Body of pancreas (tissue), 4 donors: Measurements from ENCODE around the gene DNAJC19. TPM values are rescaled to one million over a fixed set of nuclear protein-coding genes. Genes with fewer than 3 reads are reported as not detected.
"Not testable (repeated sequence)": the region's sequence is repeated elsewhere in the genome, so short reads cannot be mapped to it uniquely, and the experiment has no call there.

Experiments used
- ATAC-seq: fragments of 150-250 bp; one replicate; pipeline ENCODE4 v1.9.1; 2016
- DNase-seq, 4 donors: peaks; one replicate each; pipeline ENCODE4 v3.0.0-alpha.2; 2019
- H3K27ac ChIP-seq, 4 donors: fragments of 200-600 bp; sonication (generic); 1 replicate in 3 of 4; 2 replicates in 1 of 4; pipeline versions ENCODE4 v1.5.1 to v1.6.1; 2016 to 2019; ENCODE audit warnings: mild to moderate bottlenecking in 1 of 4, mixed read lengths in 1 of 4, moderate library complexity in 1 of 4
- H3K27me3 ChIP-seq, 2 donors: fragments of 200-600 bp; sonication (generic); one replicate each; pipeline ENCODE4 v1.6.0; 2016; ENCODE audit warnings: mild to moderate bottlenecking in 1 of 2
- H3K36me3 ChIP-seq, 2 donors: fragments of 200-600 bp; sonication (generic); replicated peaks in 1 of 2; 2 replicates each; pipeline ENCODE4 v1.5.1; 2016; ENCODE audit warnings: low read depth in 2 of 2; ENCODE audit not compliant: insufficient read depth in 1 of 2
- H3K4me1 ChIP-seq: fragments of 200-600 bp; sonication (generic); one replicate; pipeline ENCODE4 v1.6.0; 2016
- H3K4me3 ChIP-seq, 2 donors: fragments of 200-600 bp; sonication (generic); 1 replicate in 1 of 2; 2 replicates in 1 of 2; pipeline ENCODE4 v1.5.1; 2016 to 2019
- H3K9me3 ChIP-seq, 3 donors: fragments of 200-600 bp; sonication (generic); 1 replicate in 2 of 3; 2 replicates in 1 of 3; pipeline ENCODE4 v1.5.1; 2016
- CTCF ChIP-seq, 7 experiments: fragments of 450-650 bp in 4 of 7; fragments of 200-600 bp in 3 of 7; sonication (generic) in 3 of 7; IDR thresholded peaks; one replicate each; pipeline ENCODE4 v1.5.1; 2016 to 2019; ENCODE audit warnings: antibody characterized with exemption in 7 of 7
- POLR2A ChIP-seq, 3 donors: fragments of 450-650 bp; IDR thresholded peaks; one replicate each; pipeline ENCODE4 v1.6.1; 2016; ENCODE audit warnings: antibody characterized with exemption in 3 of 3, mild to moderate bottlenecking in 2 of 3
- WGBS, 2 donors: methylation state at CpG; one replicate each; pipeline ENCODE4 v1.1.5; 2017; 5-methylcytosine and 5-hydroxymethylcytosine counted together
- intact Hi-C: fragments of 100-400 bp; cut with DNase I; formaldehyde crosslinking; loops from one replicate; pipeline ENCODE4 v1.15.1; 2023
- total RNA-seq, 2 donors: library from RNA; depleted of rRNA; stranded (reverse); fragments of >200 nt; gene quantifications; one replicate each; pipeline ENCODE4 v1.1.0, GENCODE V29; 2016

Gene DNAJC19
- total RNA-seq, 2 donors from 2014 or later, result 21.8 to 42.5 TPM

GRCh38 chr3:180996415-180996932 lies 6.9 kb upstream of the DNAJC19 start:
- Histone ChIP-seq H3K36me3 (no peaks in the 10 kb centered on the region), H3K27me3 (no peaks in the 10 kb centered on the region), H3K9me3 (peaks cover 0 to 7% (median 0%) of the 10 kb centered on the region in 3 donors), H3K4me1 (no peaks in the 10 kb centered on the region), H3K27ac (no peak overlapping the region), H3K4me3 (no peak overlapping the region)
- intact Hi-C loops, result no loop called here
- TF ChIP-seq CTCF (IDR thresholded peaks at IDR 0.05), result no peak
- TF ChIP-seq POLR2A (IDR thresholded peaks at IDR 0.05), result no peak
- 67 to 80% methylated on average over 2 of the region's 2 CpGs for WGBS, 2 donors
- DNase-seq, result no peak
- no peak for ATAC-seq

GRCh38 chr3:180990505-180990904 lies 969 bp upstream of the DNAJC19 start:
- H3K27me3 ChIP-seq, result no peaks in the 10 kb centered on the region
- intact Hi-C loops, result no loop called here
- TF ChIP-seq POLR2A (IDR thresholded peaks at IDR 0.05) (no peak), CTCF (IDR thresholded peaks at IDR 0.05) (no peak)
- H3K9me3 ChIP-seq, result no peaks in the 10 kb centered on the region
- 9 to 10% methylated on average over 2 of the region's 2 CpGs for WGBS, 2 donors
- H3K36me3 ChIP-seq, result no peaks in the 10 kb centered on the region
- no peak overlapping the region for H3K4me3 ChIP-seq
- ATAC-seq (no peak), DNase-seq (no peak)
- H3K27ac ChIP-seq, result peak overlapping the region in 3 of 4 donors; percentile 75 to 93 (median 90)
- H3K4me1 ChIP-seq, result peaks cover 14% of the 10 kb centered on the region

GRCh38 chr3:180987344-180987743 lies 2.2 kb downstream of the DNAJC19 start:
- Histone ChIP-seq H3K36me3 (no peaks in the 10 kb centered on the region), H3K4me3 (no peak overlapping the region), H3K27ac (no peak overlapping the region), H3K9me3 (no peaks in the 10 kb centered on the region), H3K4me1 (peaks cover 14% of the 10 kb centered on the region), H3K27me3 (no peaks in the 10 kb centered on the region)
- ATAC-seq (no peak), DNase-seq (no peak)
- intact Hi-C loops, result no loop called here
- TF ChIP-seq CTCF (IDR thresholded peaks at IDR 0.05) (no peak), POLR2A (IDR thresholded peaks at IDR 0.05) (no peak)
- WGBS, 2 donors, result 95 to 97% methylated on average over 2 of the region's 2 CpGs

GRCh38 chr3:180986366-180986765 lies 3.2 kb downstream of the DNAJC19 start:
- DNase-seq, intact Hi-C loops, H3K27ac ChIP-seq, H3K27me3 ChIP-seq, H3K4me3 ChIP-seq, H3K36me3 ChIP-seq, ATAC-seq, H3K9me3 ChIP-seq: not testable (repeated sequence)
- peaks cover 14% of the 10 kb centered on the region for H3K4me1 ChIP-seq
- WGBS, 2 donors, result 93% methylated on average over 10 of the region's 10 CpGs

GRCh38 chr3:180983136-180983535 lies 6.4 kb downstream of the DNAJC19 start:
- Histone ChIP-seq H3K27ac (peak overlapping the region in 1 of 4 donors; percentile 6), H3K9me3 (no peaks in the 10 kb centered on the region), H3K4me1 (peaks cover 16% of the 10 kb centered on the region), H3K36me3 (no peaks in the 10 kb centered on the region), H3K4me3 (no peak overlapping the region), H3K27me3 (no peaks in the 10 kb centered on the region)
- TF ChIP-seq CTCF (IDR thresholded peaks at IDR 0.05), result no peak
- TF ChIP-seq POLR2A (IDR thresholded peaks at IDR 0.05), result no peak
- 37 to 44% methylated on average over 2 of the region's 2 CpGs for WGBS, 2 donors
- DNase-seq, result no peak
- intact Hi-C loops, result no loop called here
- ATAC-seq, result no peak
